GM18868 (cell line): ENCODE results near the gene LDB1.

ENCODE experiments used
- ATAC-seq: cut with Tn5 transposase; IDR thresholded peaks from one replicate; pipeline ENCODE4 v1.9.1; 2021; ENCODE audit warnings: mild to moderate bottlenecking, moderate library complexity; ENCODE audit not compliant: unreplicated experiment

The LDB1 gene, protein sequence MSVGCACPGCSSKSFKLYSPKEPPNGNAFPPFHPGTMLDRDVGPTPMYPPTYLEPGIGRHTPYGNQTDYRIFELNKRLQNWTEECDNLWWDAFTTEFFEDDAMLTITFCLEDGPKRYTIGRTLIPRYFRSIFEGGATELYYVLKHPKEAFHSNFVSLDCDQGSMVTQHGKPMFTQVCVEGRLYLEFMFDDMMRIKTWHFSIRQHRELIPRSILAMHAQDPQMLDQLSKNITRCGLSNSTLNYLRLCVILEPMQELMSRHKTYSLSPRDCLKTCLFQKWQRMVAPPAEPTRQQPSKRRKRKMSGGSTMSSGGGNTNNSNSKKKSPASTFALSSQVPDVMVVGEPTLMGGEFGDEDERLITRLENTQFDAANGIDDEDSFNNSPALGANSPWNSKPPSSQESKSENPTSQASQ

DNA sequence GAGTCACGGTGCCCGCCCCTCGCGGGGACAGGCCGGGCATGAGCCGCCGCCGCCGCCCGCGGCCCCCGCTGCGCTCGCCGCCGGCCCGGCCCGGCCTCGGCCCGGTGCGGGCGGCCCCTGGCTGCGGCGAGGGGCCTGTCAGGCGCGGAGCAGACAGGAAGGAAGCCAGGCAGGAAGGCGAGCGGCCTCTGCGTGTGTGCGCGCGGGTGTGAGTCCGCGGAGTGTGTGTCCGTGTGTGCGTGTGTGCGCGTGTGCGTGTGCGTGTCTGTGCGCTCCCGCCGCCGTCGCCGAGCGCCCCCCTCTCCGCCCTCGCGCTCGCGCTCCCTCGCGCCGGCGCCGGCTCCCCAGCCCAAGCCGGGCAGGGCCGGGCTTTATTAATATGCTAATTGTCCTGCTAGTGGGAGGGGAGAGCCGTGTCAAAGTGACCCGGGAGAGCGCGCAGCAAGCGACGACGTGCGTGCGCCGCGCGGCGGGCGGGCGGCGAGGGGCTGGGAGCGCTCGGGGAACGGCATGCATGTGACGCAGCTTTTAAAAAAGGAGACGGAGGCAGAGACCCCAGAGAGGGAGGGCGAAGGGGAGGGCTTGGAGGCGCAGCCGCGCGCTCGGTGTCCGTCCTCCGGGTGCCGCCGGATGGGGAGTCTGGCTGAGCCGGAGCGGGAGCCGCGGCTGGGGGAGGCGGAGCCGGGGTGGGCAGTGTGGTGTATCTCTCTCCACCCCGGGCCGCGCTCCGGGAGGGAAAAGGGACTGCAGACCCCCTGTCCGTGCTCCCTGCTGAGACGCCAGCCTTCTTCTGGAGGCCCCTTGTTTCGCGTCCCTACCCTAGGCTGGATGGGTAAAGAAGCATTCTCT is at the start of gene LDB1:
Gene LDB1, minus strand, starts transcription at position 227 of the 849 bp plus-strand sequence. CDS start 258 bp downstream, outside the sequence.
- peak; percentile 54 for ATAC-seq

DNA sequence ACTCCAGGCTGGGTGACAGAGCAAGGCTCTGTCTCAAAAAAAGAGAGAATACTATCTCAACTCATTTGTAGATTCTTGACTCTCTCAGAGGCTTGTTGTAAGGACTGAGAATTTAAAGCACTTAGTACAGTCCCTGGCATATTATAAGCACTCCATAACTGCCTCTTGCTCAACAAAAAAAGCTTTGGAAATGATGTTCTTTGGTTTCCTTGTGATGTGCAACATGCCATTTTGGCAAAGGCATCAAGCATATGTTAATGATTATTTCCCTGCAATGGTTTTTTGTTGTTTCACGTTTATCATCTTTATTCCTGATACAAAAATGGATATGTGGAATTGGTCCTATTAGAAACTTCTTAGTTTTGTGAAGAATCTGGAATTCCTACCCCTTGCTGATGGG is 47.7 kb upstream of the LDB1 start:
- no peak for ATAC-seq

DNA sequence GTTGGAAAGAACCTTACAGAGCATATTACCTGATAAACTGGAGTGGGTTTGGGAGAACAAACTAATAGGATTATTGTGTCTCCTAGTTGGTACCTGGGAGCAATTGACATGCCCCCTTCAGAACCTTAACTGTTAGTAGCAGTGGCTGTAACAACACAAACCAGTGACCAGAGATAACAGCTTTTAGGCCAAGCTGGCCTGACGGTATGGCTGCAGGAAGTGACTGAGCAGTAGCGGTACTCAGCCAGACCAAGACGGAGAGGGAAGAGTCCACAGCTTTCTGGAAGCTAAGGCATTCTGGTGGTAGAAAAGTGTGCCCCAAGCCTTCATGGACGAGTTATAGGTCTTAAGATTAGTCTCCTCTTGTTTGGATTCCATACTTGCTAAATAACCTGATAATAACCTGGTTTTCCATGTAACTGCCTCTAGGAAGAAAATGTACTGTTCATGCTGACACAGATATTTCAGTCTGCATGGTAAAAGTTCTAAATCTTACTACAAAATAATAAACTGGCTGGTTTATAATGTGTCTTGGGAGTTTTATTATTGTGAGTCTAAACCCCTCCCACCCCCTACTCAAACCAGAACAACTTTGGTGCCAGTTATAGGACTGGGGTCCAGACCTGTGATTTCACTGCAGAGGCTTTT is 43.3 kb upstream of the LDB1 start:
- ATAC-seq = no peak

DNA sequence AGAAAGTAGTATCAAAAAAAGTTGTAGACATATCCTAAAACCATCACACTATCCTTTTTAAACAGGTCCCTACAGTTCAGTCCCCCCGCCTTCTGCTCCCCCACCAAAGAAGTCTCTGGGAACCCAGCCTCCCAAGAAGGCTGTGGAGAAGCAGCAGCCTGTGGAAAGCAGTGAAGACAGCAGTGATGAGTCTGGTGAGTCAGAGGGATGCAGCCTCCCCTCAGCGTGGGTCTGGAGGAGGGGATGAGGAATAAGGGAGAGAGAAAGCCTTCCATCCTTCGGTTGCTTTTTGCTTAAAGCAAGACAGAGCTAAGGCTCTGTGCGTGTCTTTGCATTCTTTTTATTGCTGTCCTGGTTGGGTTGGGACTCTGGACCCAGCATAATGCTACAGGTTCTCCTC is 39.7 kb upstream of the LDB1 start:
- ATAC-seq = no peak

DNA sequence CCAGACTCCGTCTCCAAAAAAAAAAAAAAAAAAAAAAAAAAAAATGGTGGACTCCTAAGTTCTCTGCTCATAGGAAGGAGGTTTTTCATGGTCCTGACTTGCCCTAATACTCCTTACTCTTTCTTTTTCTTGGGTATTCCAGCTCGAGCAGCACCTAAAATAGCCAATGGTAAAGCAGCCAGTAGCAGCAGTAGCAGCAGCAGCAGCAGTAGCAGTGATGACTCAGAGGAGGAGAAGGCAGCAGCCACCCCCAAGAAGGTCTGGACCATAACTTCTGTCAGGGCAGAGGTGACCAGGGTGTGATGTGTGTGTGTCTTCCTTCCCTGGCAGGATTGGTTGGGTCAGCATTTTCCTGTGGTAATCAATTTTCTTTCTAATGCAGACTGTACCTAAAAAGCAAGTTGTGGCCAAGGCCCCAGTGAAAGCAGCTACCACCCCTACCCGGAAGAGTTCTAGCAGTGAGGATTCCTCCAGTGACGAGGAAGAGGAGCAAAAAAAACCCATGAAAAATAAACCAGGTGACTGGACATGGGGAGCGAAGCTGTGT is 39.0 kb upstream of the LDB1 start:
- no peak for ATAC-seq

DNA sequence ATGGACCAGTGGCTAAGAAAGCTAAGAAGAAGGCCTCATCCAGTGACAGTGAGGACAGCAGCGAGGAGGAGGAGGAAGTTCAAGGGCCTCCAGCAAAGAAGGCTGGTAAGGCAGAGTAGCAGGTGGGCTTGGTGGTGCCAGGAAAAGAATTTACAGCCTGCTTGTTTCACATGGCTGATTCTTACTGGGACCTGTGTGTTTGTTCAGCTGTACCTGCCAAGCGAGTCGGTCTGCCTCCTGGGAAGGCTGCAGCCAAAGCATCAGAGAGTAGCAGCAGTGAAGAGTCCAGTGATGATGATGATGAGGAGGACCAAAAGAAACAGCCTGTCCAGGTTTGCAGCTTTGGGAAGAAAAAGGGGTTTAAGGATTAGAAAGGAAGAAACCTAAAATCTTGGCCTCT is 37.1 kb upstream of the LDB1 start:
- no peak for ATAC-seq

DNA sequence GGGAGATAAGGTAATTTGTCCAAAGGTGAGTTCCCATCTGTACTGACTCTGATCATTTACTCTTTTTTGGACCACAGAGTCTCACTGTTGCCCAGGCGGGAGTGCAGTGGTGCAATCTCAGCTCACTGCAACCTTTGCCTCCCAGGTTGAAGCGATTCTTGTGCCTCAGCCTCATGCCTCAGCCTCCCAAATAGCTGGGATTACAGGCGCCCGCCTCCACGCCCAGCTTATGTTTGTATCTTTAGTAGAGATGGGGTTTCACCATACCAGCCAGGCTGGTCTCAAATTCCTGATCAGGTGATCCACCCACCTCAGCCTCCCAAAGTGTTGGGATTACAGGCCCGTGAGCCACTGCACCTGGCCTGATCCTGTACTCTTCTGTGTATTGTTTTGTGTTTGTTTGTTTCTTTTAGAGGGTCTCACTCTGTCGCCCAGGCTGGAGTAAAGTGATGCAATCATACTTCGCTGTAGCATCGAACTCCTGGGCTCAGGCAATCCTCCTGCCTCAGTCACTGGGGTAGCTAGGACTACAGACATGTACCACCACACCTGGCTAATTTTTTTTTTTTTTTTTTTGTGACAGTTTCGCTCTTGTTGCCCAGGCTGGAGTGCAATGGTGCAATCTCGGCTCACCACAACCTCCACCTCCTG is 34.4 kb upstream of the LDB1 start:
- ATAC-seq = no peak

DNA sequence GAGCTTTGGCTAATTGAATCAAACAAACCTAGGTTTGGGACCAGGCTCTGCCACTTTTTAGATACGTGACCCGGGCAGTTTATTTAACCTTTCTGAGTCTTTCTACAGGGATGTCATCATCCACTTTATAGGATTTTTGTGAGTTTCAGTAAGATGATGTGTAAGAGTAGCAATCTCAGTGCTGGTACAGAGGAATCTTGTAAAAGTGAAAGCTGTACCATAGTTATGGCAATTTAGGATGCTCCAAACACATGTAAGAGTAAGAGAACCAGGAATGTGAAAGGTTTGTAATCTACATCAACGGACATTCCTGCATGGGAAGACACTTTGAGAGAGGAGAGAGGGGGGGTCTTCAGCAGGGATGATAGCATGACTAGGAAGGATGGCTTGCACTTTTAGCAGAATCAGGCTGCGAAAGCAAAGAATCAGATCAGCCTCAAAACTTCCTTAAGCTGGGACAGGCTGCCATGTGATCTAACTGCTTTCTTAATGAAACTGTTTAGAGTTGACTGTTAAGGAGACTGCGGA is 33.0 kb upstream of the LDB1 start:
- no peak for ATAC-seq

DNA sequence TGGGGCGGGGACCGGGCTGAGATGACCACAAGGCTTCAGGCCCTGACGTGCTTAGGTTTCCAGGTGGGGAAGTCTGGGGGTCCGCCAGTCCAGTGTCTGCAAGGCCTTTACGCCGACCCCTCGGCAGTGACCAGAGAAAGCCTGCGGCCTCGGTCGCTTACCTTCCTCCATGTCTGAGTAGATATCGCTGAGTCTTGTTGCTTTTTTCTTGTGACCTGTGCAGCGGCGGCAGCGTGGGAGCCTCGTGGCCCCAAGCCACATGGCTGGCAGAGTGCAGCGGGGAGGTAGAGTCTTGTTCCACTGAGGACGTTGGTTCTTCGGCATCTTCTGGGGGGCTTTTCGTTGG is 32.4 kb upstream of the LDB1 start:
- peak; percentile 6 for ATAC-seq

DNA sequence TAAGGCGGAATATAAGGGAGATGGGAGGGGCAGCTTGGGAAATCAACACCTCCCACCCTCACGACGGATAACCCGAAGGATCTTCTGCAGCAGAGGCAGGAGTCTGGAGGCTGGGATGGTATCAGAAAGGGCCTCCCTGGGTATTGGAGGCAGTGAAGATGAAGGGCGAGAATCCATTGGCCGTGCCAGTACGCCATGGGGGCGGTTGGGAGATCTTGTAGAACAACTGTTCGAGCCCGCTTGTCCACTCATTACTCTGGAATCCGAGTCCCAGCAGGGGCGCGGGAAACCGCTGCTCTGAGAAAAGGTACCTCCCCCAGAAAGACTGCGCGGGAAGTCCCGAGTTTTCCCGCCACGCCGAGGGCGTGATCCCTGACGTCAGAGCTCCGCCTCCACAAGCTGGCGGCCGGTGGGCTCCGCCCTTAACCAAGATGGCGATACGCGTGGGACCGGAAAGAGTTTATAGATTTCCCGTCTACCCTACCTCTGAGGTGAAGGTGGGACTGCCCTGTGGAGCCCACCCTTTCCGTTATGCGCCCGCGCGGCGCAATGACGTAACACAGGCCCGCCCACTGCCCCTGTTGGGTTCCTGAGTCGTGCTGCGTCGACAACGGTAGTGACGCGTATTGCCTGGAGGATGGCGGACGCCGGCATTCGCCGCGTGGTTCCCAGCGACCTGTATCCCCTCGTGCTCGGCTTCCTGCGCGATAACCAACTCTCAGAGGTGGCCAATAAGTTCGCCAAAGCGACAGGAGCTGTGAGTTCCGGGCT is 31.8 kb upstream of the LDB1 start, which contains the start of gene NOLC1:
Gene NOLC1, plus strand, starts transcription at position 616 of the 771 bp plus-strand sequence. Its CDS starts 22 bp downstream, at position 638.
- ATAC-seq = peak; percentile 92

DNA sequence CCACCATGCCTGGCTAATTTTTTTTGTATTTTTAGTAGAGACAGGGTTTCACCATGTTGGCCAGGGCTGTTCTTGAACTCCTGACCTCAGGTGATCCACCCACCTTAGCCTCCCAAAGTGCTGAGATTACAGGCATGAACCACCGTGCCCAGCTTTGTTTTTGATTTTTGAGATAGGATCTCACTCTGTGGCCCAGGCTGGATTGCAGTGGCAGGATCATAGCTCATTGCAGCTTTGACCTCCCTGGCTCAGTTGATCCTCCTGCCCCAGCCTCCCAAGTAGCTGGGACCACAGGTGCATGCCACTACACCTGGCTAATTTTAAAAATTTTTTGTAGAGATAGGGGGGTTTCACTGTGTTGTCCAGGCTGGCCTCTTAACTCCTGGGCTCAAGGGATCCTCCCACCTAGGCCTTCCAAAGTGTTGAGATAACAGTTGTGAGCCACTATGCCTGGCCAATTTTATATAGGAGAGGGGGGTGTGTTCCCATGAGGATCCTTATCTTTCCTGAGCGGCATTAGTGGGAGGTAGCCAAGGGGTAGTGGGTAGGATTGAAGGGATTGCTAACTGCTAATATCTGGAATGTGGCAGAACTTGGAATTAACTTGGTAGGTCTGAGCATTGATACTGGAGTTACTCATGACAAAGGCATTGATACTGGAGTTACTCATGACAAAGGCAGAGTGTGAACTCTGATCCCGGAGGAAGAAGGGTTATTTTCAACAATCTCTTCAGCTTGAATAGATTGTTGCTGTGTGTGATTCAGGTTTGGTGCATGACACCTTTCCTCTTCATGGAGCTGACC is 31.0 kb upstream of the LDB1 start:
- no peak for ATAC-seq

DNA sequence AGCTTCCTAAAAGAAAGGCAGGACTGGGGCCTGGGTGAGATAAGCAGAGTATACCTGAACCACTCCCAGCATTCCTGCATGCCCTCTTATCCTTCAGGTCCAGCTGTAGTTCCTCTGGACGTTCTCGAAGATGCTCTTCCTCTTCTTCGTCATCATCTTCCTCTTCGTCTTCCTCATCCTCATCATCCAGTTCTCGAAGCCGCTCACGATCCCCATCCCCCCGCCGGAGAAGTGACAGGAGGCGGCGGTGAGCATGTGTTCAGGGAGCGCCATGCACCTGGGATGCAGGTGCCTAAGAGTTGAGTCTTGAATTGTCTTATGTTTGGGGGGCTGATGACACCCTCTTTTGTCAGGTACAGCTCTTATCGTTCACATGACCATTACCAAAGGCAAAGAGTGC is 28.1 kb upstream of the LDB1 start:
- ATAC-seq = no peak

DNA sequence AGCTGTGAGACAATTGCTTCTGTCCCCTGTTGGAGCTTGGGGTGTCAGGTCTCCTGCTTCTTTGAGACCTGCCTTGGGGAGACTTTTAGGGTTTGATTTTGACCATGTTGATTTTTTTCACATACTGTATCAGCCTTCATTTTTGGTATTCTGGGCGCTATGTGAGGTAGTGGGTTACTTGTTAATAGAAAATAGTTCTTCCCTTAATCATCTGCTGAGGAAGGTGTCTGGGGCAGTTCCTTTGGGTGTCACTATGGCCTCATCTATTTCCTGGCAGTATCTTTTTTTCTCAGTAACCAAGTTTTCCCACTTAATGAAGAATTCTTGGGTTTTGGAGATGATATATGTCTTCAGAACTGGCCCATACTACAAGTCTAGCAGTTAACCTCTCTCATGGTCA is 27.4 kb upstream of the LDB1 start:
- ATAC-seq = no peak

DNA sequence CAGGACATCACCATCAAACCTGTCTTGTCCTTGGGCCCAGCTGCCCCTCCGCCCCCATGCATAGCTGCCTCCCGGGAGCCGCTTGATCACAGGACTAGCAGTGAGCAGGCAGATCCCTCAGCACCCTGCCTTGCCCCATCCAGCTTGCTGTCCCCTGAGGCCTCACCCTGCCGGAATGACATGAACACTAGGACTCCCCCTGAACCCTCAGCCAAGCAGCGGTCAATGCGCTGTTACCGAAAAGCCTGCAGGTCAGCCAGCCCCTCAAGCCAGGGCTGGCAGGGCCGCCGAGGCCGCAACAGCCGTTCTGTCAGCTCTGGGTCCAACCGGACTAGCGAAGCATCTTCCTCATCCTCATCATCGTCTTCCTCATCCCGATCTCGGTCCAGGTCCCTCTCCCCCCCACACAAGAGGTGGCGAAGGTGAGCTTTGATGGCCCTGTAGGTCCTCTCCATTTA is 26.8 kb upstream of the LDB1 start:
- no peak for ATAC-seq

DNA sequence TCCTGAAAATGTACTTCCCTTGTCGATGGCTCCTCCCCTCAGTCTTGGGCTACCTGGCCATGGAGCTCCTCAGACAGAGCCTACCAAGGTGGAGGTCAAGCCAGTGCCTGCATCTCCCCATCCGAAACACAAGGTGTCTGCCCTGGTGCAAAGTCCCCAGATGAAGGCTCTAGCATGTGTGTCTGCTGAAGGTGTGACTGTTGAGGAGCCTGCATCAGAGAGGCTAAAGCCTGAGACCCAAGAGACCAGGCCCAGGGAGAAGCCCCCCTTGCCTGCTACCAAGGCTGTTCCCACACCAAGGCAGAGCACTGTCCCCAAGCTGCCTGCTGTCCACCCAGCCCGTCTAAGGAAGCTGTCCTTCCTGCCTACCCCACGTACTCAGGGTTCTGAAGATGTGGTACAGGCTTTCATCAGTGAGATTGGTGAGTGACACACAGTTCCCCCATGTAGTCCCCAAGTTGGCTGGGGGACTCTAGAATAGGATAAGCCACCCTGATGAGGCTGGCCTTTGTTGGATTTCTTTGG is 21.5 kb upstream of the LDB1 start:
- no peak for ATAC-seq

DNA sequence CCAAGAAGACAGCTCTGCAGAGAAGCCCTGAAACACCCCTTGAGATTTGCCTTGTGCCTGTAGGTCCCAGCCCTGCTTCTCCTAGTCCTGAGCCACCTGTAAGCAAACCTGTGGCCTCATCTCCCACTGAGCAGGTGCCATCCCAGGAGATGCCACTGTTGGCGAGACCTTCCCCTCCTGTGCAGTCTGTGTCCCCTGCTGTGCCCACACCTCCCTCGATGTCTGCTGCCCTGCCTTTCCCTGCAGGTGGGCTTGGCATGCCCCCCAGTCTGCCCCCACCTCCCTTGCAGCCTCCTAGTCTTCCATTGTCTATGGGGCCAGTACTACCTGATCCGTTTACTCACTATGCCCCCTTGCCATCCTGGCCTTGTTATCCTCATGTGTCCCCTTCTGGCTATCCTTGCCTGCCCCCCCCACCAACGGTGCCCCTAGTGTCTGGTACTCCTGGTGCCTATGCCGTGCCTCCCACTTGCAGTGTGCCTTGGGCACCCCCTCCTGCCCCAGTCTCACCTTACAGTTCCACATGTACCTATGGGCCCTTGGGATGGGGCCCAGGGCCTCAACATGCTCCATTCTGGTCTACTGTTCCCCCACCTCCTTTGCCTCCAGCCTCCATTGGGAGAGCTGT is 20.9 kb upstream of the LDB1 start:
- ATAC-seq = no peak

DNA sequence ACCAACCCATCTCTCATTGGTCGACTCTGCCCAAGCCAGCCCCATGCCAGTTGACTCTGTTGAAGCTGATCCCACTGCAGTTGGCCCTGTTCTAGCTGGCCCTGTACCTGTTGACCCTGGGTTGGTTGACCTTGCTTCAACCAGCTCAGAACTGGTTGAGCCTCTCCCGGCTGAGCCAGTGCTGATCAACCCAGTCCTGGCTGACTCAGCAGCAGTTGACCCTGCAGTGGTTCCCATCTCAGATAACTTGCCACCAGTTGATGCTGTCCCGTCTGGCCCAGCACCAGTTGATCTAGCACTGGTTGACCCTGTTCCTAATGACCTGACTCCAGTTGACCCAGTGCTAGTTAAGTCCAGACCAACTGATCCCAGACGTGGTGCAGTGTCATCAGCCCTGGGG is 20.1 kb upstream of the LDB1 start:
- ATAC-seq = no peak
